Activated naive CD4-positive, alpha-beta T cell treated with anti-CD3 and anti-CD28 coated beads, Interleukin-2, amount 10 ng/mL, durations not matched to agents 7 days and 5 days (primary cell): Measurements from ENCODE around the gene PPP1R8.
"Not testable (repeated sequence)": the region's sequence is repeated elsewhere in the genome, so short reads cannot be mapped to it uniquely, and the experiment has no call there.

Experiments
- CTCF ChIA-PET: fragments of 350-600 bp; sonication (Branson Sonifier 250); formaldehyde crosslinking; loops from one replicate; lab custom pipeline; 2021; ENCODE audit warnings: antibody characterized with exemption; lab: Charles Lee
- DNase-seq: peaks from one replicate; pipeline ENCODE4 v3.0.0-alpha.2; 2020
- H3K27ac Mint-ChIP-seq: one replicate; pipeline ENCODE4 v1.8.0; 2021; ENCODE audit warnings: mild to moderate bottlenecking, moderate library complexity, mixed read lengths
- H3K27me3 Mint-ChIP-seq: one replicate; pipeline ENCODE4 v1.8.0; 2021; ENCODE audit warnings: mild to moderate bottlenecking, mixed read lengths
- H3K36me3 Mint-ChIP-seq: one replicate; pipeline ENCODE4 v1.8.0; 2021; ENCODE audit warnings: mixed read lengths
- H3K4me1 Mint-ChIP-seq: one replicate; pipeline ENCODE4 v1.8.0; 2021; ENCODE audit warnings: mixed read lengths
- H3K4me3 Mint-ChIP-seq: one replicate; pipeline ENCODE4 v1.8.0; 2021; ENCODE audit warnings: mild to moderate bottlenecking, moderate library complexity, mixed read lengths
- H3K9me3 Mint-ChIP-seq: one replicate; pipeline ENCODE4 v1.8.0; 2021; ENCODE audit warnings: mixed read lengths

PPP1R8 gene

GRCh38 chr1:27871076-27871475 lies 40.5 kb downstream of the PPP1R8 start:
- CTCF ChIA-PET = not testable (repeated sequence)

GRCh38 chr1:27872059-27872801 lies 41.6 kb downstream of the PPP1R8 start, which contains the start of gene THEMIS2:
Gene THEMIS2, plus strand, starts transcription at chr1:27872544. Its CDS starts 28 bp downstream, at chr1:27872572.
- Mint-ChIP-seq H3K4me1 (peaks cover 62% of the 10 kb centered on the region), H3K27me3 (no peaks in the 10 kb centered on the region), H3K4me3 (peak within 1 kb of the TSS; percentile 97), H3K27ac (peak within 1 kb of the TSS; percentile 87), H3K36me3 (peaks cover 16% of the 10 kb centered on the region), H3K9me3 (no peaks in the 10 kb centered on the region)
- CTCF ChIA-PET = no interaction called here
- DNase-seq = peak; percentile 86

More at GRCh38 chr1:27871076-27871475, 40.5 kb downstream of the PPP1R8 start:
- H3K9me3 Mint-ChIP-seq, DNase-seq, H3K27me3 Mint-ChIP-seq, H3K36me3 Mint-ChIP-seq: not testable (repeated sequence)
- H3K4me1 Mint-ChIP-seq = peaks cover 60% of the 10 kb centered on the region
- H3K27ac Mint-ChIP-seq = peak overlapping the region; percentile 49
- H3K4me3 Mint-ChIP-seq = peak overlapping the region; percentile 21

DNA sequence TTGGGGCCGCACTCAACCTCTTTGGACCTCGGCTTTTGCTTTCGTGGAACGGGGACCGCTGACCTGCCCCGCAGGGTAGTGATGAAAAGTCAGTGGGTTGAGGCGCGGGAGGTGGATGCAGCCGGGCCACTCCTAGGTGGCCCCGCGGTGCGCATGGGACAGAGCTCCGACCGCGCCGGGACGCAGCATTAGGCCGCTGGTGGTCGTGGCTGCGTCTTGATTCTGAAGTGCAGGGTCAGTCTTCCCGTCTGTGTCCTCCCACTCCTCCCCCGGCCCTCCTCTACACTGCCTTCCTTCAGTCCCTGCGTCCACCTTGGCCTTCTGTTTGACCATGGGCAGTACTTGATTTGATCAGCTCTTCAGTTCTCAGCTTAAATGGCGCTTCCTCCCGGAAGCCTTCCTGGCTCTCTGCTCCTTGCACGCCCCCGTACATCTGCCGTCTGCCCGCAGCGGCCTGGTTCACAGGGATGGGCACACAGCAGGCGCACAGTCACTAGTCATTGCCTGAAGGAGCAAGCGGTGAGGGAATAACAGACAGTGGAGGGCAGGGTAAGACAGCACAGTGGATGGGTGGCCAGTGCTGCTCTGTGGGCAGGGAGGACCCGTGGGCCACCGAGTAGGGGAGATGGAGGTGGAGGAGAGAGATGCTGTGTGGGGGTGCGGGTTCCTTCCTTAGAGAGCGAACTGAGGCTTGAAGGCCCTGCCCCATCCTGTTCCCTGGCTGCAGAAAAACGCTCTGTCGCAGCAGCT lies 42.4 kb downstream of the PPP1R8 start:
- Mint-ChIP-seq H3K9me3 (no peaks in the 10 kb centered on the region), H3K27ac (peak overlapping the region; percentile 87), H3K36me3 (peaks cover 16% of the 10 kb centered on the region), H3K27me3 (no peaks in the 10 kb centered on the region), H3K4me1 (peaks cover 63% of the 10 kb centered on the region), H3K4me3 (peak overlapping the region; percentile 97)
- CTCF ChIA-PET = interaction anchor here (1.4 kb wide), 1 partner anchor 11 kb away, joined by 4 read pairs; no protein-coding TSS in a partner anchor
- DNase-seq = peak; percentile 58

GRCh38 chr1:27873671-27874384 lies 43.2 kb downstream of the PPP1R8 start:
- Mint-ChIP-seq H3K27me3 (no peaks in the 10 kb centered on the region), H3K27ac (peak overlapping the region; percentile 87), H3K9me3 (no peaks in the 10 kb centered on the region), H3K4me1 (peaks cover 64% of the 10 kb centered on the region), H3K36me3 (peaks cover 24% of the 10 kb centered on the region), H3K4me3 (peak overlapping the region; percentile 97)
- CTCF ChIA-PET = interaction anchor here (1.4 kb wide), 1 partner anchor 10 kb away, joined by 4 read pairs; no protein-coding TSS in a partner anchor
- DNase-seq = peak; percentile 37

GRCh38 chr1:27876341-27877114 lies 45.9 kb downstream of the PPP1R8 start:
- peaks cover 38% of the 10 kb centered on the region for H3K36me3 Mint-ChIP-seq
- no peaks in the 10 kb centered on the region for H3K27me3 Mint-ChIP-seq
- H3K27ac Mint-ChIP-seq = peak overlapping the region; percentile 77
- no peak overlapping the region for H3K4me3 Mint-ChIP-seq
- H3K9me3 Mint-ChIP-seq = no peaks in the 10 kb centered on the region
- no peak for DNase-seq
- peaks cover 58% of the 10 kb centered on the region for H3K4me1 Mint-ChIP-seq
- CTCF ChIA-PET = interaction anchor here (1.3 kb wide), 1 partner anchor 18 kb away, joined by 3 read pairs; no protein-coding TSS in a partner anchor

GRCh38 chr1:27877115-27877416 lies 46.5 kb downstream of the PPP1R8 start:
- Mint-ChIP-seq H3K27me3 (no peaks in the 10 kb centered on the region), H3K9me3 (no peaks in the 10 kb centered on the region), H3K4me1 (peaks cover 54% of the 10 kb centered on the region), H3K4me3 (no peak overlapping the region), H3K36me3 (peaks cover 38% of the 10 kb centered on the region), H3K27ac (peak overlapping the region; percentile 77)
- CTCF ChIA-PET = no interaction called here
- no peak for DNase-seq

DNA sequence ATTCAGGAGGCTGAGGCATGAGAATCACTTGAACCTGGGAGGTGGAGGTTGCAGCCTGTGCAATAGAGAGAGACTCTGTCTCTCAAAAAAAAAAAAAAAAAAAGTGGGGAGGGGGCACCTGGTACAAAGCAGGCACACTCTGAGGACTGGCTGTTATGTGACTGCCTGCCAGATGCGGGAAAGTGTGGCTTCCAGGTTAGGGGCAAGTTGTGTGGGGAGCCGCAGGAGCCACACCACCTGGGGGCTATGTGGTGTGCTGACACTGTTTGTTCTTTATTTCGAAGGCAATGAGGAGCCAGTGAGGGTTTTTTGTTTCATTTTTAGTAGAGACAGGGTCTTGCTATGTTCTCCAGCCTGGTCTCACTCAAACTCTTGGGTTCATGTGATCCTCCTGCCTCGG lies 47.5 kb downstream of the PPP1R8 start:
- peak overlapping the region; percentile 69 for H3K27ac Mint-ChIP-seq

DNA sequence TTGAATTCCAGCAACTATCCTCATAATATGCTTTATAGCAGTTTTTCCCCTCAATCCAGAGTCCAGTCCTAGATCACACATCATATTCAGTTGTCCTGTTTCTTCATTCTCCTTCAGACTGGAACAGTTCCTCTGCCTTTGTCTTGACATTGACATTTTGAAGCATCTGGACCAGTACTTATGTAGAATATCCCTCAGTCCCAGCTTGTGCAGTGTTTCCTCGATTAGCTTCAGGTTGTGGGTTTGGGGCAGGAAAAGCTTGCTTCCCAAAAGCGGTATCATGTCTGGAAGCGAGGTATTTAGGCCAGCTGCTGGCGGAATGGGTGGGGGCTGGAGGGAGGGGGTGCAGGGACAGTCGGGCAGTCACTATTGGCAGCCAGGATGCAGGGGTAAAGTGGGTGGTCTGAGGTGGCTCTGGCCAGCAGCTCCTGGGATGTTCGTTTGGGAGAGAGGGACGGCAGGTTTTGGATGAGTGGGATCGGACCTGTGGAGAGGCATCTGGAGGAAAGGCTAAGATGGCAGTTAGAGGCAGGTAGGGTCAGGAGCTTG lies 48.3 kb downstream of the PPP1R8 start:
- no peaks in the 10 kb centered on the region for H3K27me3 Mint-ChIP-seq
- H3K9me3 Mint-ChIP-seq = no peaks in the 10 kb centered on the region
- H3K4me1 Mint-ChIP-seq = peaks cover 45% of the 10 kb centered on the region
- no peak for DNase-seq
- CTCF ChIA-PET = no interaction called here
- H3K36me3 Mint-ChIP-seq = peaks cover 43% of the 10 kb centered on the region
- no peak overlapping the region for H3K27ac Mint-ChIP-seq
- no peak overlapping the region for H3K4me3 Mint-ChIP-seq

More for the DNA sequence above, 47.5 kb downstream of the PPP1R8 start:
- Mint-ChIP-seq H3K27me3 (no peaks in the 10 kb centered on the region), H3K9me3 (no peaks in the 10 kb centered on the region), H3K4me1 (peaks cover 52% of the 10 kb centered on the region), H3K4me3 (no peak overlapping the region), H3K36me3 (peaks cover 38% of the 10 kb centered on the region)
- no peak for DNase-seq
- CTCF ChIA-PET = no interaction called here

GRCh38 chr1:27879374-27880082 lies 48.9 kb downstream of the PPP1R8 start:
- no peak for DNase-seq
- CTCF ChIA-PET = no interaction called here
- Mint-ChIP-seq H3K27ac (no peak overlapping the region), H3K36me3 (peaks cover 49% of the 10 kb centered on the region), H3K27me3 (no peaks in the 10 kb centered on the region), H3K4me1 (peaks cover 45% of the 10 kb centered on the region), H3K4me3 (no peak overlapping the region), H3K9me3 (no peaks in the 10 kb centered on the region)

DNA sequence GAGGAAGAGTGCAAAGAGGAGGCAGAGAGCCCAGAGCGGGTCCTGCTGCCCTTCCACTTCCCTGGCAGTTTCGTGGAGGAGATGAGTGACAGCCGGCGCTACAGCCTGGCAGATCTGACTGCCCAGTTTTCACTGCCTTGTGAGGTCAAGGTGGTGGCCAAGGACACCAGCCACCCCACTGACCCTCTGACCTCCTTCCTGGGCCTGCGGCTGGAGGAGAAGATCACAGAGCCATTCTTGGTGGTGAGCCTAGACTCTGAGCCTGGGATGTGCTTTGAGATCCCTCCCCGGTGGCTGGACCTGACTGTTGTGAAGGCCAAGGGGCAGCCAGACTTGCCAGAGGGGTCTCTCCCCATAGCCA lies 51.9 kb downstream of the PPP1R8 start:
- DNase-seq = no peak
- Mint-ChIP-seq H3K27ac (peak overlapping the region; percentile 9), H3K36me3 (peaks cover 67% of the 10 kb centered on the region), H3K27me3 (no peaks in the 10 kb centered on the region), H3K4me1 (peaks cover 54% of the 10 kb centered on the region), H3K9me3 (no peaks in the 10 kb centered on the region), H3K4me3 (no peak overlapping the region)
- CTCF ChIA-PET = no interaction called here

DNA sequence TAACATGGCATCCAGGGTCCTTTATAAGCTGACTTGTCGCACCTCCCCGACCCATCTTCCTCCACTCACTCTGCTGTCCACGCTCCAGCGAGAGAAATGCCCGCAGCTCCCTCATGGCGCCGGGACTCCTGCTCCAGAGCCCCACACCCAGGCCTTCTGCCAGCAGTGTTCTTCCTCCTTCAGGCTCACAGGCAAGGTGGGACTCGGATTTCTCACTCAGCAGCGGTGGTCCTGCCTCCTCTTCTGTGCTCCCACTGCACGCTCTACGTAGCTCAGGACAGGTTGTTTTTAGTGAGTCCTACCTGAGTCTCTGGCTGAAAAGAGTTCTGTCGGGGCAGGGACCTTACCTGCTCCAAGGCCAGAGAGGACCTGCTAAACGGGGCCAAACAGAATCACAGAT lies 53.0 kb downstream of the PPP1R8 start:
- peaks cover 51% of the 10 kb centered on the region for H3K4me1 Mint-ChIP-seq
- no peak overlapping the region for H3K4me3 Mint-ChIP-seq
- H3K36me3 Mint-ChIP-seq = peaks cover 66% of the 10 kb centered on the region
- no peaks in the 10 kb centered on the region for H3K27me3 Mint-ChIP-seq
- CTCF ChIA-PET = interaction anchor here (1.1 kb wide), 2 partner anchors 10 to 19 kb away, joined by 3 to 4 read pairs; no protein-coding TSS in a partner anchor
- H3K27ac Mint-ChIP-seq = peak overlapping the region; percentile 38
- no peak for DNase-seq
- H3K9me3 Mint-ChIP-seq = no peaks in the 10 kb centered on the region

- Mint-ChIP-seq H3K4me1 (peaks cover 51% of the 10 kb centered on the region), H3K27ac (peak overlapping the region; percentile 64), H3K9me3 (no peaks in the 10 kb centered on the region), H3K4me3 (no peak overlapping the region), H3K27me3 (no peaks in the 10 kb centered on the region), H3K36me3 (peaks cover 66% of the 10 kb centered on the region)
- no peak for DNase-seq
- CTCF ChIA-PET = interaction anchor here (1.1 kb wide), 2 partner anchors 11 to 20 kb away, joined by 3 to 4 read pairs; no protein-coding TSS in a partner anchor
Measured at GRCh38 chr1:27884006-27884954, 53.7 kb downstream of the PPP1R8 start.
